Omental fat pad (tissue), 4 donors: Measurements from ENCODE around the gene EFCC1. TPM values are rescaled to one million over a fixed set of nuclear protein-coding genes. Genes with fewer than 3 reads are reported as not detected.

Experiments used
- ATAC-seq: fragments of 150-250 bp; one replicate; pipeline ENCODE4 v1.9.1; 2016; ENCODE audit warnings: mild to moderate bottlenecking, moderate library complexity; ENCODE audit not compliant: low FRiP score
- DNase-seq: peaks from one replicate; pipeline ENCODE4 v3.0.0-alpha.2; 2019; ENCODE audit warnings: low spot score
- total RNA-seq, 4 donors: library from RNA; depleted of rRNA; stranded (reverse); fragments of >200 nt; gene quantifications; one replicate each; pipeline ENCODE4 v1.1.0, GENCODE V29; 2016
- TF ChIP-seq, protein P1 (sequence below), 3 donors: fragments of 450-650 bp; IDR thresholded peaks; one replicate each; pipeline ENCODE4 v1.5.1; 2016 to 2017; ENCODE audit warnings: antibody characterized with exemption in 3 of 3, mild to moderate bottlenecking in 3 of 3, moderate library complexity in 2 of 3

The EFCC1 gene
- total RNA-seq, 4 donors from 2014 or later, result 0.72 to 6.3 (median 1.2) TPM

DNA sequence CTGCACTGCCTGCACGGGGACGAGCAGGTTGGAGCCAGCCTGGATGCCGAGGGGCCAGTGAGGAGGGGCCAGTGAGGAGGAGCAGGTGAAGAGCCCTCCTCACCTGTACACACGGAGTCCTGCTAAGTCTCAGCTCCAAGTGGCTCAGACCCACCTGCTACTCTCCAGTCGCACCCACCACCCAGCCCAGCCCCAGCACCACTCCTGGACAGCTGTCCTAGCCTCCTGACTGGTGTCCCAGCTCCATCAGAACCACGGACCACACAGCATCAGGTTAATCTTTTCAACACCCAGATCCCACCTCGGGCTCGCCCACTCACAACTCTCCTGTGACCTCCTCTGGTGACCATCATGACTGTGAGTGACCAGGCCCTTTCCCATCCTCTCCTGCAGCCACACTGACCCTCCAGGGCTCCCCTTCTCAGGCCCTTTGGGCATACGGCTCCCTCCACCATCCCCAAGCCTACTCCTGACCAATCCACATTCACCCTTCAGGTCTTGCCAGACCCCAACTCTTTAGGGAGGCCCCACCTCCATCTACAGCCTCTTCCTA is 13.8 kb downstream of the EFCC1 start:
- TF ChIP-seq, protein P1, sequence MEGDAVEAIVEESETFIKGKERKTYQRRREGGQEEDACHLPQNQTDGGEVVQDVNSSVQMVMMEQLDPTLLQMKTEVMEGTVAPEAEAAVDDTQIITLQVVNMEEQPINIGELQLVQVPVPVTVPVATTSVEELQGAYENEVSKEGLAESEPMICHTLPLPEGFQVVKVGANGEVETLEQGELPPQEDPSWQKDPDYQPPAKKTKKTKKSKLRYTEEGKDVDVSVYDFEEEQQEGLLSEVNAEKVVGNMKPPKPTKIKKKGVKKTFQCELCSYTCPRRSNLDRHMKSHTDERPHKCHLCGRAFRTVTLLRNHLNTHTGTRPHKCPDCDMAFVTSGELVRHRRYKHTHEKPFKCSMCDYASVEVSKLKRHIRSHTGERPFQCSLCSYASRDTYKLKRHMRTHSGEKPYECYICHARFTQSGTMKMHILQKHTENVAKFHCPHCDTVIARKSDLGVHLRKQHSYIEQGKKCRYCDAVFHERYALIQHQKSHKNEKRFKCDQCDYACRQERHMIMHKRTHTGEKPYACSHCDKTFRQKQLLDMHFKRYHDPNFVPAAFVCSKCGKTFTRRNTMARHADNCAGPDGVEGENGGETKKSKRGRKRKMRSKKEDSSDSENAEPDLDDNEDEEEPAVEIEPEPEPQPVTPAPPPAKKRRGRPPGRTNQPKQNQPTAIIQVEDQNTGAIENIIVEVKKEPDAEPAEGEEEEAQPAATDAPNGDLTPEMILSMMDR (IDR thresholded peaks at IDR 0.05), result no peak
- ATAC-seq (no peak), DNase-seq (no peak)

DNA sequence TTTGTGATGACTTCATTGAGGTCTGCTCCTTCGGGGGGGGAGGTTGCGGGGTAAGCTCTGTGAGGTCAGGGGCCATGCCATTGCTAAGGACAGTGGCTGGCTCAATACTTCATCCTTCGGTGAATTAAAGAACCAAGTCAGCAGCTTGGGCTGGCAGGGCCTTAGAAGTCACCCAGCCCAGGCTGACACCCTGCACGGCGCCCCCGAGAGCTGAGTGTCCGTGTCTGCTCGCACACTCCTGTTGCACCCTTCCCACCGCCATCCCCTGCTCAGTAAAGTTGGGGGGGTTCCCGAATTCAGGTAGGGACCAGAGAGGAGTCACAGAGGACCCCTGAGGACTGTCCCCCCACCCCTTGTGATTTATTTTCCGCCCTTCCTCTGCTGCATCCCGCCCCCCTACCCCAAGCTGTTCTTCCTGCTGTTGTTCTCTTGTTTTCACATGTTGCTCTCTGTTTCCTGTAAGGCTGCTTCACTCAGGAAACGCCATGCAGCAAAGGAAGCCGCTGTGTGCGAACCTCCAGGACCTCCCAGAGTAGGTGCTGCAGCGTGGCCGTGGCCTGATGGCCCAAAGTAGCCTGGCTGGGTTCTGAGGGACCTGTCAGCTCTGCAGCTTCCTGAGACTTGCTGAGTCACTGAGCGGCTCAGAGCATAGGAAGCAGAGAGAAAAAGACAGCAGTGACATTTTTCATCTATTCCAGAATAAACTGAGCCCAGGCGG is 14.4 kb downstream of the EFCC1 start:
- DNase-seq (no peak), ATAC-seq (no peak)
- TF ChIP-seq, protein P1 (IDR thresholded peaks at IDR 0.05), result no peak

DNA sequence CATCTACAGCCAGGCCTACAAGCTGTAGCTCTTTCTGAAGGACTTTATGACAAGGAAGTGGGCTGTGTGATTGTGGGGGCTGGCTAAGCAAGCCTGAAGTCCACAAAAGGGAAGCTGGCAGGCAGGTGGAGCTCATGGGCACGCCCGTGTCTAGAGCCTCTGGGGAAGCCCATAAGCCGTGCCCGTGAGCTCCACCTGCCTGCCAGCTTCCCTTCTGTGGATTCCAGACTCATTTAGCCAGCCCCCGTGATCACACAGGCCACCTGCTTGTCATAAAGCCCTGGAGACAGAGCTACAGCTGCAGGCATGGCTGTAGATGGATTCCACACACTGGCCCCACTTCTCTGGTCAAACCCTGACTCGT is 15.2 kb downstream of the EFCC1 start:
- TF ChIP-seq, protein P1 (IDR thresholded peaks at IDR 0.05), result no peak
- ATAC-seq, result no peak
- no peak for DNase-seq

DNA sequence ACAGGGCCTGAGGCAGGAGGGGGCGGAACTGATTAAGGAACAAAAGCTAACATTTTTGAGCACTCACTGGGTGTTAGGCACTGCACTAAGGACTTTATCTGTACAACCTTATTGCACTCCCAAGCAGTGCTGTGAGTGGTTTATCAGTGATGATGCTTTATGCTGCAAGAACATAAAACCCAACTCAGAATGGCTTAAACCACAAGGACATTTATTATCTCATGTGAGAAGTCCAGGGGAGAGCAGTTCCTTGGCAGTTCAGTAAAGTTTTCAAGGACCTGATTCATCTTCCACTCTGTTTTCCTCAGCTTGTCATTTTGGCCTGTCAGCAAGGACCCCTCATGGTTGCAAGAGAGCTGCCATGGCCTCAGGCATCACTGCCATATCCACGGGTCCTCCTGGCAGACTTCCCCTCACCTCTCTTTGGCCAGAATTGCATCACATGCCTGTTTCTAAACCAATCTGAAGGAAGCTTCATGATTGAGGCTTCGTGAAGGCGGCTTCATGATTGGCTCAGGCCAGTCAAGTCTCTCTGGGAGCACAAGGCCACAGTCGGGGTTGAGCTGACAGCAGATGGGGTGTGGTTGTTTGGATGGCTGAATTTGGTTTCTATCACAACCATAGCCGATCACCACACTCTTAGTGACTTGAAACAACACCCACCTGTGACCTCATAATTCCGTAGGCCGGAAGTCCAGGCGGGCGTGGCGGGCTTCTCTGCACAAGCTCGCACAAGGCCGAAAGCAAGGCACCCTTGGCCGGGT is 15.8 kb downstream of the EFCC1 start:
- TF ChIP-seq, protein P1 (IDR thresholded peaks at IDR 0.05), result no peak
- ATAC-seq, result no peak

GRCh38 chr3:129017484-129017899 is 16.4 kb downstream of the EFCC1 start:
- no peak for ATAC-seq
- DNase-seq, result no peak
- TF ChIP-seq, protein P1 (IDR thresholded peaks at IDR 0.05), result no peak

More for the DNA sequence above, 15.8 kb downstream of the EFCC1 start:
- DNase-seq, result no peak

- no peak for ATAC-seq
- TF ChIP-seq, protein P1 (IDR thresholded peaks at IDR 0.05), result no peak
- no peak for DNase-seq
Observed at GRCh38 chr3:129018271-129018670, 17.2 kb downstream of the EFCC1 start.
